CD4-positive, CD25-positive, alpha-beta regulatory T cell (primary cell): ENCODE measurements around the gene ADAM22. TPM values are rescaled to one million over a fixed set of nuclear protein-coding genes. Genes with fewer than 3 reads are reported as not detected.
"Not testable (repeated sequence)": the region's sequence is repeated elsewhere in the genome, so short reads cannot be mapped to it uniquely, and the experiment has no call there.

Experiments used
- ATAC-seq, 2 donors: fragments of 150-1000 bp; cut with Tn5 transposase; one replicate each; pipeline ENCODE4 v1.10.0; 2021; ENCODE audit warnings: low read depth in 2 of 2, moderate number of reproducible peaks in 2 of 2, moderate library complexity in 1 of 2
- DNase-seq, 3 donors: peaks; one replicate each; pipeline versions ENCODE4 v3.0.0 to v3.0.0-alpha.2; 2012 to 2022; ENCODE audit warnings: mixed read lengths in 1 of 3
- H3K27ac ChIP-seq: one replicate; pipeline ENCODE4 v1.7.0; 2013; ENCODE audit warnings: mild to moderate bottlenecking, low read length; ENCODE audit not compliant: insufficient read depth, poor library complexity, severe bottlenecking
- H3K27me3 ChIP-seq: one replicate; pipeline ENCODE4 v1.7.0; 2013; ENCODE audit warnings: low read length; ENCODE audit not compliant: control insufficient read depth, insufficient read depth
- H3K36me3 ChIP-seq: one replicate; pipeline ENCODE4 v1.7.0; 2013; ENCODE audit warnings: mild to moderate bottlenecking, low read length, moderate library complexity; ENCODE audit not compliant: control insufficient read depth, insufficient read depth
- H3K4me1 ChIP-seq: 2 replicates; pipeline ENCODE4 v1.7.0; 2013; ENCODE audit warnings: mild to moderate bottlenecking, low read length; ENCODE audit not compliant: insufficient read depth, control insufficient read depth, poor library complexity, severe bottlenecking
- H3K4me3 ChIP-seq: one replicate; pipeline ENCODE4 v1.7.0; 2013; ENCODE audit warnings: low read depth, mild to moderate bottlenecking, low read length, moderate library complexity
- H3K9me3 ChIP-seq, 2 experiments: 1 replicate in 1 of 2; 2 replicates in 1 of 2; pipeline ENCODE4 v1.7.0; 2013; ENCODE audit warnings: low read length in 2 of 2, mild to moderate bottlenecking in 1 of 2, moderate library complexity in 1 of 2; ENCODE audit not compliant: control insufficient read depth in 2 of 2
- H3K27ac Mint-ChIP-seq, 3 donors: one replicate each; pipeline ENCODE4 v1.8.0; 2020 to 2022; ENCODE audit warnings: mild to moderate bottlenecking in 3 of 3, mixed read lengths in 3 of 3, moderate library complexity in 2 of 3
- H3K27me3 Mint-ChIP-seq: one replicate; pipeline ENCODE4 v1.8.0; 2022; ENCODE audit warnings: mild to moderate bottlenecking, mixed read lengths
- H3K36me3 Mint-ChIP-seq: one replicate; pipeline ENCODE4 v1.8.0; 2020; ENCODE audit warnings: mixed read lengths
- H3K4me1 Mint-ChIP-seq, 4 donors: one replicate each; pipeline ENCODE4 v1.8.0; 2020 to 2022; ENCODE audit warnings: mixed read lengths in 4 of 4, mild to moderate bottlenecking in 1 of 4
- H3K4me3 Mint-ChIP-seq, 4 donors: one replicate each; pipeline ENCODE4 v1.8.0; 2020 to 2022; ENCODE audit warnings: mild to moderate bottlenecking in 4 of 4, mixed read lengths in 4 of 4, moderate library complexity in 3 of 4
- H3K9me3 Mint-ChIP-seq, 7 donors: one replicate each; pipeline ENCODE4 v1.8.0; 2020 to 2022; ENCODE audit warnings: mixed read lengths in 7 of 7, mild to moderate bottlenecking in 3 of 7, moderate library complexity in 2 of 7
- polyA plus RNA-seq, 4 donors: library from polyadenylated mRNA; unstranded; fragments of 300-500 nt; fragmentation: Illumina TruSeq; gene quantifications; one replicate each; pipeline ENCODE4 v1.2.3, GENCODE V29; 2021
- total RNA-seq: library from RNA; stranded (reverse); gene quantifications from one replicate; pipeline ENCODE4 v1.2.3, GENCODE V29; 2022

Gene ADAM22
- total and polyA plus RNA-seq, 5 donors from 2014 or later: 0.21 to 1.5 (median 0.75) TPM; not detected in 1

DNA sequence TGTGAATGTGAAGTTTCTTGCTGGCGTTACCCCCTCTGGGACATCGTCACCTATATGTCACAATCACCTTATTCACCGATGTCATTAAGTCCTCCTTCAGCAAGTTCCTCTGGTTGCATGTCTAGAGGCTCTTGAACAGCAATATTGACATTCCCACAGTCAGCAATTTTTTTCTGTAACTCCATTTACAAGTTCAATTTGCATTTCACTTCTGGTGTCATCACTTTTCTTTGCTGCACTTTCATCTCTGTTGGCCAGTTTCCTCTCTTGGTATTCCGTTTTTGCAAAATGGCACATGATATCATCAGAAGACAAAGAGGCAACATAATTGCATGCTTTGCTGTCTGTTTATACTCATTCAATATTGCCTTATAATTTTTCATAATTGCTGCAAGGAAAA, 216.0 kb downstream of the ADAM22 start:
- H3K4me3 Mint-ChIP-seq: no peak overlapping the region
- H3K9me3 ChIP-seq: no peaks in the 10 kb centered on the region
- no peaks in the 10 kb centered on the region for H3K4me1 Mint-ChIP-seq
- no peaks in the 10 kb centered on the region for H3K4me1 ChIP-seq
- H3K36me3 ChIP-seq: no peaks in the 10 kb centered on the region
- H3K27ac ChIP-seq: no peak overlapping the region
- no peak overlapping the region for H3K27ac Mint-ChIP-seq
- H3K27me3 Mint-ChIP-seq: peaks cover 4% of the 10 kb centered on the region
- peaks cover 9% of the 10 kb centered on the region for H3K36me3 Mint-ChIP-seq
- no peak overlapping the region for H3K4me3 ChIP-seq
- no peak for DNase-seq
- ATAC-seq: no peak
- H3K9me3 Mint-ChIP-seq: no peaks in the 10 kb centered on the region
- no peaks in the 10 kb centered on the region for H3K27me3 ChIP-seq

DNA sequence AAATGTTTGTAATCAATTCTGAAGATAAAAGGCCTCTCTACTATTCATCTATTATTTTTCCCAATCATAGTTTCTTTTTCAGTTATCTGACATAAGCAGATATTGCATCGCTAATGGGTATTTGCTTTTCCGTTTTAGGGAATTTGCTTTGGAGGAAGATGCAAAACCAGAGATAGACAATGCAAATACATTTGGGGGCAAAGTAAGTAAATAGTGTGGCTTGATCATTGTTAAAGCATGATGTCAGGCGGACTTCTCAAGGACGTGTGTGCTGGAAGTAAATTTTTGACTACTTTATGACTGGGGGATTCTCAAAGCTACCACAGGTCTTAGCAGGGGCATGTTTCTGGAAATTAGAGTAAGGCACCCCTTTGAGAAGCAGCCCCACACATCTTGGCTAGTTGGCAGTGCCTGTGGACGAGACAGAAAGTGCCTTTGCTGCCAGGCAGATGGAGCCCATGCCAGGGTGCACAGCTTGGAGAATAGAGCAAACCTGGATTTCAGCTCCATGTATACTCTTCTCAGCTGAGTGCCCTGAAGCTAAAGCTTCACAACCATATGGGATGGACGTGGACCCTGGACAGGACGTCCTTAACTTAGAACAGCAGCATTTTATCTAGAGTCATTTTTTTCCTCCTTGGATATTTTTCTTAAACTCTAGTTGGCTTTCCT, 217.2 kb downstream of the ADAM22 start:
- H3K4me1 ChIP-seq: no peaks in the 10 kb centered on the region
- no peaks in the 10 kb centered on the region for H3K9me3 ChIP-seq
- Mint-ChIP-seq H3K4me3 (no peak overlapping the region), H3K36me3 (peaks cover 9% of the 10 kb centered on the region), H3K9me3 (peaks cover 0 to 4% (median 0%) of the 10 kb centered on the region in 7 donors), H3K27me3 (peaks cover 4% of the 10 kb centered on the region), H3K27ac (no peak overlapping the region), H3K4me1 (no peaks in the 10 kb centered on the region)
- H3K27me3 ChIP-seq: no peaks in the 10 kb centered on the region
- no peak overlapping the region for H3K27ac ChIP-seq
- no peak for DNase-seq
- no peak overlapping the region for H3K4me3 ChIP-seq
- no peaks in the 10 kb centered on the region for H3K36me3 ChIP-seq
- ATAC-seq: no peak

DNA sequence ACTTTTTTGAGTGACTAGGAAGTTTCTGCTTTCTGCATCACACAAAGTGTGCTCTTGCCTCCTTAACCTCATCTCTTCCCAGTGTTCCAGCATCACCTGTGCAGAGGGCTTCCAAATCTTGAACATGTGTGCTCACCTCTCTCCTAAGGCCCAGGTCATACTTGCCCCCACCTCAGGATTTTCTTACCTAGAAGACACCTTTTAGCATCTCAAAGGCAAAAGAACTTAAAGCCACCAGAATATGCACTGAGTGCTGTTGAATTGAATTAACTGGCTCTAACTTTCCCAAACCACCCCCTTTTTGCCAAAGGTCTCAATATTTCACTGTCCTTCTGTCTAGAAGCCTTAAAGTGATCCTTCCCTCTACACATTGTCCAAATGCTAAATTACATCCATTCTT, 219.3 kb downstream of the ADAM22 start:
- Mint-ChIP-seq H3K36me3 (peaks cover 13% of the 10 kb centered on the region), H3K4me3 (no peak overlapping the region)

DNA sequence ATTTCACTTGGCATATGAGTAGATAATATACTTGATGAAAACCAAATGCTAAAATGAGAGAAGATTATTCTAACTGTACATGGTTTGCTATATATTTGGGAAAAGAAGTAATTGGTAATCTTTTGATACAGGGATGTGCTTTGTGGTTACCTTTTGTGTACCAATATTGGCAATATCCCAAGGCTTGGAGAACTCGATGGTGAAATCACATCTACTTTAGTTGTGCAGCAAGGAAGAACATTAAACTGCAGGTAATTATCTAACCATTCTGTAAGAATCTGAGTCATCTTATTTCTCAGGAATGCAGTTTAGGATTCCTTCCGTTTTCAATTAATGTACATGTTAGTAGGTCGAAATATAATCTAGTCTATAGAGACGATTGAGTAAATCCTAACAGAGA, 221.7 kb downstream of the ADAM22 start:
- Histone ChIP-seq H3K4me1 (no peaks in the 10 kb centered on the region), H3K36me3 (no peaks in the 10 kb centered on the region), H3K9me3 (no peaks in the 10 kb centered on the region), H3K27ac (no peak overlapping the region), H3K4me3 (no peak overlapping the region), H3K27me3 (no peaks in the 10 kb centered on the region)
- Mint-ChIP-seq H3K4me3 (no peak overlapping the region), H3K9me3 (peaks cover 0 to 22% (median 7%) of the 10 kb centered on the region in 7 donors), H3K36me3 (peaks cover 18% of the 10 kb centered on the region), H3K4me1 (no peaks in the 10 kb centered on the region), H3K27me3 (no peaks in the 10 kb centered on the region), H3K27ac (no peak overlapping the region)
- DNase-seq: no peak
- ATAC-seq: no peak

More for the DNA sequence above, 219.3 kb downstream of the ADAM22 start:
- Histone ChIP-seq H3K4me3 (no peak overlapping the region), H3K27ac (no peak overlapping the region), H3K4me1 (no peaks in the 10 kb centered on the region), H3K27me3 (no peaks in the 10 kb centered on the region), H3K36me3 (no peaks in the 10 kb centered on the region), H3K9me3 (no peaks in the 10 kb centered on the region)
- no peaks in the 10 kb centered on the region for H3K27me3 Mint-ChIP-seq
- no peak overlapping the region for H3K27ac Mint-ChIP-seq
- ATAC-seq (no peak), DNase-seq (no peak)
- H3K9me3 Mint-ChIP-seq: peaks cover 0 to 14% (median 6%) of the 10 kb centered on the region in 7 donors
- H3K4me1 Mint-ChIP-seq: no peaks in the 10 kb centered on the region

DNA sequence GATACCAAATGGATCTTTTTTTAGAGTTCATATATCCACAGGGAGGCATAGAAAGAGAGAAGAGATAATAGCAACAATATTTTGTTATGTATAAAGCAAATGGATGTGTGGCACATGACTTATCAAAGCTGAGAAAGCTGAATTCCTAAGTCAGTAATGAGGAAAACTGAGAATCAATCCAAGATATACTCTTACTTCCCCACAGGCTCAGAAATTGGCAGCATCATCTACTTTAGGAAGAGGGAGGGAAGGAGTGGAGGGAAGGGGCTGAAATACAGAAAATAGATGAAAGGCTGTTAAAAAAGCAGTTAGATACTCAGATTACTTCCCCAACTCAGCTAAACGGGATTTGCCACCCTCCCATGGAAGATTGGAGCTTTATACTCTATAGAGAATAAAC, 222.3 kb downstream of the ADAM22 start:
- no peak overlapping the region for H3K4me3 ChIP-seq
- H3K36me3 ChIP-seq: no peaks in the 10 kb centered on the region
- H3K9me3 Mint-ChIP-seq: peaks cover 0 to 22% (median 7%) of the 10 kb centered on the region in 7 donors
- H3K4me1 Mint-ChIP-seq: no peaks in the 10 kb centered on the region
- no peaks in the 10 kb centered on the region for H3K27me3 ChIP-seq
- H3K27me3 Mint-ChIP-seq: no peaks in the 10 kb centered on the region
- no peak overlapping the region for H3K4me3 Mint-ChIP-seq
- no peaks in the 10 kb centered on the region for H3K4me1 ChIP-seq
- no peak overlapping the region for H3K27ac ChIP-seq
- no peak for ATAC-seq
- H3K36me3 Mint-ChIP-seq: peaks cover 13% of the 10 kb centered on the region
- no peaks in the 10 kb centered on the region for H3K9me3 ChIP-seq
- H3K27ac Mint-ChIP-seq: no peak overlapping the region
- DNase-seq: no peak

DNA sequence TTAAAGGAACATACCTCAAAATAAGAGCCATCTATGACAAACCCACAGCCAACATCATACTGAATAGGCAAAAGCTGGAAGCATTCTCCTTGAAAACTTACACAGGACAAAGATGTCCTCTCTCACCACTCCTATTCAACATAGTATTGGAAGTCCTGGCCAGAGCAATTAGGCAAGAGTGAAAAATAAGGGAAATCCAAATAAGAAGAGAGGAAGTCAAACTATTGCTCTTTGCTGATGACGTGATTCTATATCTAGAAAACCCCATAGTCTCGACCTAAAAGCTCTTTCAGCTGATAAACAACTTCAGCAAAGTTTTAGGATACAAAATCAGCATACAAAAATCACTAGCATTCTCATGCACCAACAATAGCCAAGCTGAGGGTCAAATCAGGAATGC, 225.7 kb downstream of the ADAM22 start:
- H3K27ac ChIP-seq, DNase-seq, H3K27me3 Mint-ChIP-seq, H3K36me3 ChIP-seq, H3K4me1 Mint-ChIP-seq, H3K4me3 ChIP-seq, H3K4me1 ChIP-seq, H3K27ac Mint-ChIP-seq, H3K9me3 ChIP-seq, ATAC-seq, H3K4me3 Mint-ChIP-seq, H3K27me3 ChIP-seq, H3K36me3 Mint-ChIP-seq: not testable (repeated sequence)
- peaks cover 0 to 23% (median 8%) of the 10 kb centered on the region in 7 donors for H3K9me3 Mint-ChIP-seq

DNA sequence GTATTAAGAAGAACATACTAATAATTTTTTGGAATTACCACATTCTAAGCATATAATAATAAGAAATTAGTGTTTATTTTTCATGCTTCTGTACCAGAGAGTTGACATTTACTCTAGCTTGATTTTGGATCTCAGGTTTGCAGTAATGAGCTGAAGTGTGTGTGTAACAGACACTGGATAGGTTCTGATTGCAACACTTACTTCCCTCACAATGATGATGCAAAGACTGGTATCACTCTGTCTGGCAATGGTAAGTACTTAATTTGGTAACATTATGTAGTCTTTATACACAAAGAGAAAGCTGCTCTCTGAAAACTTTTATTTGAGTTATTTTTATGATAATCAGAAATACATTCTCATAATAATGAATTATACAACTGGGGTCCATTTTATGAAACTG, 231.6 kb downstream of the ADAM22 start:
- Mint-ChIP-seq H3K4me1 (no peaks in the 10 kb centered on the region), H3K27me3 (no peaks in the 10 kb centered on the region), H3K36me3 (no peaks in the 10 kb centered on the region), H3K9me3 (peaks cover 0 to 2% (median 0%) of the 10 kb centered on the region in 7 donors), H3K4me3 (no peak overlapping the region), H3K27ac (no peak overlapping the region)
- DNase-seq: no peak
- H3K4me3 ChIP-seq: no peak overlapping the region
- no peak for ATAC-seq
- no peaks in the 10 kb centered on the region for H3K9me3 ChIP-seq
- H3K27me3 ChIP-seq: no peaks in the 10 kb centered on the region
- H3K4me1 ChIP-seq: no peaks in the 10 kb centered on the region
- H3K36me3 ChIP-seq: no peaks in the 10 kb centered on the region
- H3K27ac ChIP-seq: no peak overlapping the region

DNA sequence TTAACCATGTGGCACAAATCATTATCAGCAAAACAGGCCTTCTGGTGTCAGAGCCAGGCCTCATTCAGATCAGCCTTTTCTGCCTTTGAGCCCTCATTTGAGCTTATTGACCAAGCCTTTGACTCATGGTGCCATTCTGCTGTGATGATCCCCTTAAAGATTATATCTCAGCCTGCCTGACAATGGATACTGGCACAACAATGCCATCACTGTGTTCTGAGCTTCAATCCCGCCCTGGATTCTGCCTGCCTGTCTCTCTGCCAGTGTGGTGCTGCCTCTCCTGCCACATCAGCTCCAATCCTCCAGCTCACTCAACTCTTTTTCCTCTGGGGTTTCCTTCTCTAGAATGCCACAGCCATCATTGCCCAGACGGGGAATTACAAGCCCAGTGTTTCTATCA, 233.2 kb downstream of the ADAM22 start:
- Histone ChIP-seq H3K27ac (no peak overlapping the region), H3K9me3 (no peaks in the 10 kb centered on the region), H3K4me1 (no peaks in the 10 kb centered on the region), H3K27me3 (no peaks in the 10 kb centered on the region), H3K4me3 (no peak overlapping the region), H3K36me3 (no peaks in the 10 kb centered on the region)
- peak overlapping the region in 1 of 3 donors; percentile 17 for H3K27ac Mint-ChIP-seq
- ATAC-seq (no peak), DNase-seq (no peak)
- H3K36me3 Mint-ChIP-seq: no peaks in the 10 kb centered on the region
- H3K27me3 Mint-ChIP-seq: no peaks in the 10 kb centered on the region
- H3K4me1 Mint-ChIP-seq: no peaks in the 10 kb centered on the region
- no peaks in the 10 kb centered on the region for H3K9me3 Mint-ChIP-seq
- no peak overlapping the region for H3K4me3 Mint-ChIP-seq
